Endometrial microvascular endothelial cells (primary cell): ENCODE data around the gene CYP3A7. TPM values are rescaled to one million over a fixed set of nuclear protein-coding genes. Genes with fewer than 3 reads are reported as not detected.
"Not testable (repeated sequence)": the region's sequence is repeated elsewhere in the genome, so short reads cannot be mapped to it uniquely, and the experiment has no call there.

Experiments used
- in situ Hi-C: cut with HindIII; loops from 2 replicates; pipeline ENCODE4 v1.10.0; 2017; ENCODE audit warnings: low sequenced_read_pairs, low pct_unique_long_range_greater_than_20kb; ENCODE audit errors: inconsistent ontology term
- total RNA-seq: library from RNA; depleted of rRNA; stranded (reverse); fragments of >200 nt; gene quantifications from one replicate; pipeline ENCODE4 v1.2.3, GENCODE V29; 2015; ENCODE audit errors: inconsistent ontology term

The CYP3A7 gene
- total RNA-seq, 1 donor from 2014 or later, result not detected

GRCh38 chr7:99679400-99680191, 55.4 kb downstream of the CYP3A7 start, which contains the start of gene CYP3A5:
TSS of gene CYP3A5 (minus strand) at chr7:99679996. CDS start at chr7:99679896, 100 bp downstream.
- in situ Hi-C loops, result no loop called here

- in situ Hi-C loops, result no loop called here
Observed at GRCh38 chr7:99679032-99679399, 56.0 kb downstream of the CYP3A7 start.

GRCh38 chr7:99677648-99678045, 57.3 kb downstream of the CYP3A7 start:
- in situ Hi-C loops, result no loop called here

- in situ Hi-C loops, result no loop called here
Observed at GRCh38 chr7:99677013-99677647, 57.9 kb downstream of the CYP3A7 start.

- in situ Hi-C loops, result no loop called here
Observed at GRCh38 chr7:99674995-99675742, 59.8 kb downstream of the CYP3A7 start.

GRCh38 chr7:99672573-99672972, 62.4 kb downstream of the CYP3A7 start:
- in situ Hi-C loops, result no loop called here

- in situ Hi-C loops, result no loop called here
Observed at GRCh38 chr7:99669782-99670181, 65.2 kb downstream of the CYP3A7 start.

- in situ Hi-C loops, result no loop called here
Observed at GRCh38 chr7:99668541-99668940, 66.5 kb downstream of the CYP3A7 start.

- in situ Hi-C loops, result no loop called here
Observed at GRCh38 chr7:99667179-99667578, 67.8 kb downstream of the CYP3A7 start.

- in situ Hi-C loops, result no loop called here
Observed at GRCh38 chr7:99666013-99666395, 69.0 kb downstream of the CYP3A7 start.

GRCh38 chr7:99665312-99666012, 69.5 kb downstream of the CYP3A7 start:
- in situ Hi-C loops, result no loop called here

GRCh38 chr7:99657879-99658278, 77.1 kb downstream of the CYP3A7 start:
- in situ Hi-C loops, result not testable (repeated sequence)

Other genes starting within 250 kb of the CYP3A7 start
- gene ZNF394, start 234.9 kb downstream of the CYP3A7 start, total RNA-seq, result 28.1 TPM
- 8.5 TPM for gene ZKSCAN5, start 230.5 kb downstream of the CYP3A7 start, total RNA-seq
- gene FAM200A, start 183.1 kb downstream of the CYP3A7 start, total RNA-seq, result 3.9 TPM
- 17.9 TPM for gene ZNF655, start 176.6 kb downstream of the CYP3A7 start, total RNA-seq
- gene TMEM225B, start 136.9 kb downstream of the CYP3A7 start, total RNA-seq, result not detected
- 17.3 TPM for gene ZSCAN25, start 118.2 kb downstream of the CYP3A7 start, total RNA-seq
- not detected for gene CYP3A5, start 55.2 kb downstream of the CYP3A7 start, total RNA-seq
- gene CYP3A4, start 49.0 kb upstream of the CYP3A7 start, total RNA-seq, result not detected
- gene CYP3A43, start 92.8 kb upstream of the CYP3A7 start, total RNA-seq, result not detected
- gene OR2AE1, start 141.8 kb upstream of the CYP3A7 start, total RNA-seq, result not detected
- gene TRIM4, start 184.3 kb upstream of the CYP3A7 start, total RNA-seq, result 25.3 TPM
- 2.0 TPM for gene GJC3, start 194.4 kb upstream of the CYP3A7 start, total RNA-seq
- not detected for gene AZGP1, start 240.8 kb upstream of the CYP3A7 start, total RNA-seq